Ascending aorta (tissue), 2 donors: ENCODE data around the gene OGFOD3. TPM values are rescaled to one million over a fixed set of nuclear protein-coding genes. Genes with fewer than 3 reads are reported as not detected.

Experiments
- DNase-seq, 2 donors: peaks; one replicate each; pipeline ENCODE4 v3.0.0-alpha.2; 2019; ENCODE audit warnings: low spot score in 2 of 2
- H3K27ac ChIP-seq, 2 donors: fragments of 200-600 bp; sonication (generic); one replicate each; pipeline ENCODE4 v1.5.1; 2016 to 2017; ENCODE audit warnings: mild to moderate bottlenecking in 1 of 2
- H3K27me3 ChIP-seq: fragments of 200-600 bp; sonication (generic); one replicate; pipeline ENCODE4 v1.5.1; 2017
- H3K36me3 ChIP-seq, 2 donors: fragments of 200-600 bp; sonication (generic); one replicate each; pipeline ENCODE4 v1.5.1; 2016
- H3K4me1 ChIP-seq, 2 donors: fragments of 200-600 bp; sonication (generic); one replicate each; pipeline ENCODE4 v1.5.1; 2016 to 2017; ENCODE audit warnings: mild to moderate bottlenecking in 1 of 2
- H3K4me3 ChIP-seq, 2 donors: fragments of 200-600 bp; sonication (generic); one replicate each; pipeline ENCODE4 v1.5.1; 2016 to 2017; ENCODE audit warnings: mild to moderate bottlenecking in 1 of 2
- H3K9me3 ChIP-seq, 2 donors: fragments of 200-600 bp; sonication (generic); one replicate each; pipeline ENCODE4 v1.5.1; 2016
- intact Hi-C: fragments of 100-400 bp; cut with DNase I; formaldehyde crosslinking; loops from one replicate; pipeline ENCODE4 v1.15.1; 2023
- total RNA-seq: library from RNA; depleted of rRNA; stranded (reverse); fragments of >200 nt; gene quantifications from one replicate; pipeline ENCODE4 v1.1.0, GENCODE V29; 2016
- TF ChIP-seq, protein P1 (sequence below), 3 experiments: fragments of 200-600 bp in 2 of 3; fragments of 450-650 bp in 1 of 3; sonication (generic) in 2 of 3; IDR thresholded peaks; one replicate each; pipeline ENCODE4 v1.5.1; 2016 to 2019; ENCODE audit warnings: antibody characterized with exemption in 3 of 3, mild to moderate bottlenecking in 1 of 3, moderate library complexity in 1 of 3

The OGFOD3 gene
- total RNA-seq, 1 donor from 2014 or later = 36.6 TPM

DNA sequence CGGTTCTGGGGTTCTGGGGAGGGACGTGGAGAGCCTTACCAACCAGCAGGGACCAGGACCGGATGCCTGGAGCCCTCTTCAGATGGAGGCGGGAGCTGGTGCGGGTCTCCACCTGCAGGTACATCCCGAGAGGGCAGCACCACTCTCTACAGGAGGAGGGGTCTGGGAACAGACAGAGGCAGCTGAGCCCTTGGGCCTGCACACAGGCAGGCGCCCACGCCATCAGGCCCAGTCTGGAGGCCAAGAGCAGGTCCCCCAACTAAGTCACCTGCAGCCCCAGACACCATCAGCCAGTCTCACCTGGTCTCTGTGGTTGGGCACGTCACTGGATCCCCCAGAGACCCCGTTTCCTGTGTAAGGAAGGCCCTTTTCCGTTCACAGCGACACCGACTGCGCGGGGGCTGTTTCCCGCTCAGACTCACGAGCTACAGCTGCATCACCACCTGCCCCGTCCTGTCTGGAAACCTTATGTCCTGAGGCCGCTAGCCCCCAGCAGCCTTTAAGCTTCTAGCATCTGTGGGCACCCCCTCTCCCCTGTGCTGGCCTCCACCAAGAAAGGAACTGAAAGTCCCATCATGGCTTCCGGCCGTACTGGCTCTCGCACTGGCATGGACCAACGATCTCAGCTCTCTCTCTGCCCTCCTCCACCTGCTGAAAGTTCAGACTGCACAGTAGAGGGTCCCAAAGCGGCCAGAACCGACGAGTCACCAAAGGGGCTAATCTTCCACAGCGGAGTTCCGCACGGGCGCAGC lies 30.9 kb upstream of the OGFOD3 start:
- Histone ChIP-seq H3K27me3 (no peaks in the 10 kb centered on the region), H3K4me1 (peaks cover 8 to 17% of the 10 kb centered on the region in 2 donors), H3K9me3 (no peaks in the 10 kb centered on the region), H3K4me3 (peak overlapping the region; percentile 87 to 100), H3K27ac (peak overlapping the region; percentile 90 to 94), H3K36me3 (peaks cover 3% of the 10 kb centered on the region in 2 donors)
- intact Hi-C loops = no loop called here
- peak in 1 of 2 donors; percentile 29 for DNase-seq
- TF ChIP-seq, protein P1, sequence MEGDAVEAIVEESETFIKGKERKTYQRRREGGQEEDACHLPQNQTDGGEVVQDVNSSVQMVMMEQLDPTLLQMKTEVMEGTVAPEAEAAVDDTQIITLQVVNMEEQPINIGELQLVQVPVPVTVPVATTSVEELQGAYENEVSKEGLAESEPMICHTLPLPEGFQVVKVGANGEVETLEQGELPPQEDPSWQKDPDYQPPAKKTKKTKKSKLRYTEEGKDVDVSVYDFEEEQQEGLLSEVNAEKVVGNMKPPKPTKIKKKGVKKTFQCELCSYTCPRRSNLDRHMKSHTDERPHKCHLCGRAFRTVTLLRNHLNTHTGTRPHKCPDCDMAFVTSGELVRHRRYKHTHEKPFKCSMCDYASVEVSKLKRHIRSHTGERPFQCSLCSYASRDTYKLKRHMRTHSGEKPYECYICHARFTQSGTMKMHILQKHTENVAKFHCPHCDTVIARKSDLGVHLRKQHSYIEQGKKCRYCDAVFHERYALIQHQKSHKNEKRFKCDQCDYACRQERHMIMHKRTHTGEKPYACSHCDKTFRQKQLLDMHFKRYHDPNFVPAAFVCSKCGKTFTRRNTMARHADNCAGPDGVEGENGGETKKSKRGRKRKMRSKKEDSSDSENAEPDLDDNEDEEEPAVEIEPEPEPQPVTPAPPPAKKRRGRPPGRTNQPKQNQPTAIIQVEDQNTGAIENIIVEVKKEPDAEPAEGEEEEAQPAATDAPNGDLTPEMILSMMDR (IDR thresholded peaks at IDR 0.05) = no peak

DNA sequence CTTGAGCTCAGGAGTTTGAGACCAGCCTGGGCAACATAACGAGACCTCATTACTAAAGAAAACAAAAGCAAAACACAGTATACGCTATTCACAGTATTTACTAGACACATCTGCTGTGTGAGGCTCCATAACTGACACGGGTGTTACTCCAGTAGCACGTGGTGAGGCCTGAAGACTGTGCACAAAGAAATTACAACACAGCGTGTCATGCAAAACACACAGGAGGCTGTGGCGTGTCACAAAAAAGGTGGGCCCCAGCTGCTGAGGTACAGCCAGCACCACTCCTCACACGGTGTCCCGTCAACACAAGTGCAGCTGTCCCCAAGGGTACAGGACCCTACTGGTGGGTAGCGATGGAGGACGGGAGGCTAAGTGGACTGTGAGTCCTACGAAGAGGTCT lies 29.5 kb upstream of the OGFOD3 start:
- no peak for DNase-seq
- intact Hi-C loops = no loop called here
- Histone ChIP-seq H3K4me3 (no peak overlapping the region), H3K27ac (no peak overlapping the region), H3K4me1 (peaks cover 8 to 17% of the 10 kb centered on the region in 2 donors), H3K36me3 (peaks cover 15 to 16% of the 10 kb centered on the region in 2 donors), H3K9me3 (no peaks in the 10 kb centered on the region), H3K27me3 (no peaks in the 10 kb centered on the region)
- TF ChIP-seq, protein P1 (IDR thresholded peaks at IDR 0.05) = no peak

- no peak for DNase-seq
- intact Hi-C loops = no loop called here
- H3K4me3 ChIP-seq = no peak overlapping the region
- H3K4me1 ChIP-seq = peaks cover 8 to 16% of the 10 kb centered on the region in 2 donors
- H3K27me3 ChIP-seq = no peaks in the 10 kb centered on the region
- no peaks in the 10 kb centered on the region for H3K9me3 ChIP-seq
- TF ChIP-seq, protein P1 (IDR thresholded peaks at IDR 0.05) = no peak
- no peak overlapping the region for H3K27ac ChIP-seq
- H3K36me3 ChIP-seq = peaks cover 25 to 27% of the 10 kb centered on the region in 2 donors
Observed at GRCh38 chr17:82446649-82447048, 28.3 kb upstream of the OGFOD3 start.

GRCh38 chr17:82446124-82446523 lies 27.7 kb upstream of the OGFOD3 start:
- peaks cover 26 to 27% of the 10 kb centered on the region in 2 donors for H3K36me3 ChIP-seq
- DNase-seq = no peak
- no peaks in the 10 kb centered on the region for H3K9me3 ChIP-seq
- TF ChIP-seq, protein P1 (IDR thresholded peaks at IDR 0.05) = no peak
- intact Hi-C loops = no loop called here
- no peak overlapping the region for H3K27ac ChIP-seq
- peaks cover 4 to 13% of the 10 kb centered on the region in 2 donors for H3K4me1 ChIP-seq
- H3K4me3 ChIP-seq = no peak overlapping the region
- no peaks in the 10 kb centered on the region for H3K27me3 ChIP-seq

DNA sequence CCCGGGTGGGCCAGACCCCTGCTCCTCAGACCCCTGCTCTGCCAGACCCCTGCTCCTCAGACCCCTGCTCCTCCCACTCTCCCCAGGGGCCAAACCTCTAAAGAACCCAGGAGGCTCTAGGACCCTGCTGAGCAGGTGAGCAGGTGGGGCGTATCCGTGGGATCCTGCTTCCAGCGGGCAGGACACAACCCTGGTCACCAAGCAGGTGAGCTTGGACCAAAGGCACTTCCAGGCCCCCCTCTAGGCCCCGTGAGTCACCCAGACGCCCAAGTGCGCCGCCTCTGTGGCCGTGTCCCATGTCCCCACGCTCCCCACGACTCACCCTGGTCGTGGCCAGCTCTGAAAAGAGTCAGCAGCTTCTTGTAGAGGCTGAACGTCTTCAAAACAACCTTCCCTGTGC lies 27.2 kb upstream of the OGFOD3 start:
- TF ChIP-seq, protein P1 (IDR thresholded peaks at IDR 0.05) = no peak
- intact Hi-C loops = no loop called here
- H3K36me3 ChIP-seq = peaks cover 26 to 27% of the 10 kb centered on the region in 2 donors
- H3K4me1 ChIP-seq = peaks cover 3 to 13% of the 10 kb centered on the region in 2 donors
- peak overlapping the region in 1 of 2 donors; percentile 44 for H3K27ac ChIP-seq
- DNase-seq = no peak
- no peak overlapping the region for H3K4me3 ChIP-seq
- no peaks in the 10 kb centered on the region for H3K27me3 ChIP-seq
- H3K9me3 ChIP-seq = no peaks in the 10 kb centered on the region
